ENCODE data around the gene RBBP5. TPM values are rescaled to one million over a fixed set of nuclear protein-coding genes. Genes with fewer than 3 reads are reported as not detected.
A peak's percentile ranks its signal among the peaks of the same experiment; 100 is the strongest.

The RBBP5 gene
- total and polyA plus RNA-seq, 2 experiments from 2014 or later: 14.1 to 26.5 TPM

DNA sequence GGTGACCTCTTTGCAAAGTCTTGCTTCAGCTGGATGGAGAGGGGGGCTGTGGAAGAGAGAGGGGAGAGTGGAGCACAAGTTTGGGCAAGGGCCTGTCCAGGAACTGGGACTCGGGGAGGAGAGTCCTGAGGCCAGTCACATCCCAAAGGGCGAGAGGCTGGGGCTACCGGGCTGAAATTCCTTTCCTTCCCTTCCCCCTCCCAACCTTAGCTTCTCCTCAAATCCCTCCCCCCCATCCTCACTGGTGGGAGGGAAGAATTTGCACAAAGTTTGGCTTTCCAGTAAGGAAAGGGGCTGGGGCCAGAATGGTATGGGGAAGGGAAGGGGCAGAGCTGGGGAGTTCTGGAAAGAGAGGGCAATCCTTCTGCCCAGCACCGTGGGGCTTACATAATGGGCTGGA lies 77.9 kb downstream of the RBBP5 start:
- H3K79me2 ChIP-seq (replicated peaks; ENCODE audit: insufficient read depth): no peaks in the 10 kb centered on the region
- no peaks in the 10 kb centered on the region for H3K36me3 ChIP-seq (ENCODE audit: insufficient read depth)
- H3K4me3 Mint-ChIP-seq: no peak overlapping the region; the same call in 2 of the 3 replicates
- peaks cover 34% of the 10 kb centered on the region for H3K4me1 ChIP-seq (ENCODE audit: insufficient read depth)
- no peaks in the 10 kb centered on the region; the same call in 2 of the 3 replicates for H3K9me3 Mint-ChIP-seq
- H3F3A ChIP-seq (replicated peaks; ENCODE audit: low read depth): no peaks in the 10 kb centered on the region
- ATAC-seq: peak; percentile 18
- H3K4me2 ChIP-seq: peak overlapping the region; percentile 83
- peak overlapping the region; percentile 50 for H3K4me3 ChIP-seq
- H3K27me3 Mint-ChIP-seq (ENCODE audit: insufficient read depth, low read depth, poor library complexity): peaks cover 35% of the 10 kb centered on the region
- no peak overlapping the region for H3K27ac ChIP-seq (ENCODE audit: low read depth)
- 0 out of 2 replicates have a peak, but pooled peaks cover 4% of the 10 kb centered on the region for H3K9me2 ChIP-seq (ENCODE audit: insufficient read depth)
- peaks cover 37% of the 10 kb centered on the region for H3K4me1 Mint-ChIP-seq
- no peaks in the 10 kb centered on the region for H4K20me1 ChIP-seq (replicated peaks; ENCODE audit: insufficient read depth)
- DNase-seq (ENCODE audit: low spot score): peak; percentile 55
- H2AFZ ChIP-seq: peak overlapping the region; percentile 98
- H3K27ac Mint-ChIP-seq: no peak overlapping the region
- H3K36me3 Mint-ChIP-seq (ENCODE audit: low read depth): no peaks in the 10 kb centered on the region
- TF ChIP-seq, protein P1, sequence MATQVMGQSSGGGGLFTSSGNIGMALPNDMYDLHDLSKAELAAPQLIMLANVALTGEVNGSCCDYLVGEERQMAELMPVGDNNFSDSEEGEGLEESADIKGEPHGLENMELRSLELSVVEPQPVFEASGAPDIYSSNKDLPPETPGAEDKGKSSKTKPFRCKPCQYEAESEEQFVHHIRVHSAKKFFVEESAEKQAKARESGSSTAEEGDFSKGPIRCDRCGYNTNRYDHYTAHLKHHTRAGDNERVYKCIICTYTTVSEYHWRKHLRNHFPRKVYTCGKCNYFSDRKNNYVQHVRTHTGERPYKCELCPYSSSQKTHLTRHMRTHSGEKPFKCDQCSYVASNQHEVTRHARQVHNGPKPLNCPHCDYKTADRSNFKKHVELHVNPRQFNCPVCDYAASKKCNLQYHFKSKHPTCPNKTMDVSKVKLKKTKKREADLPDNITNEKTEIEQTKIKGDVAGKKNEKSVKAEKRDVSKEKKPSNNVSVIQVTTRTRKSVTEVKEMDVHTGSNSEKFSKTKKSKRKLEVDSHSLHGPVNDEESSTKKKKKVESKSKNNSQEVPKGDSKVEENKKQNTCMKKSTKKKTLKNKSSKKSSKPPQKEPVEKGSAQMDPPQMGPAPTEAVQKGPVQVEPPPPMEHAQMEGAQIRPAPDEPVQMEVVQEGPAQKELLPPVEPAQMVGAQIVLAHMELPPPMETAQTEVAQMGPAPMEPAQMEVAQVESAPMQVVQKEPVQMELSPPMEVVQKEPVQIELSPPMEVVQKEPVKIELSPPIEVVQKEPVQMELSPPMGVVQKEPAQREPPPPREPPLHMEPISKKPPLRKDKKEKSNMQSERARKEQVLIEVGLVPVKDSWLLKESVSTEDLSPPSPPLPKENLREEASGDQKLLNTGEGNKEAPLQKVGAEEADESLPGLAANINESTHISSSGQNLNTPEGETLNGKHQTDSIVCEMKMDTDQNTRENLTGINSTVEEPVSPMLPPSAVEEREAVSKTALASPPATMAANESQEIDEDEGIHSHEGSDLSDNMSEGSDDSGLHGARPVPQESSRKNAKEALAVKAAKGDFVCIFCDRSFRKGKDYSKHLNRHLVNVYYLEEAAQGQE (IDR thresholded peaks at IDR 0.05; ENCODE audit: unreplicated experiment): no peak
- TF ChIP-seq NANOG (IDR thresholded peaks at IDR 0.05; ENCODE audit: borderline replicate concordance) (no peak), EZH2phosphoT487 (IDR thresholded peaks at IDR 0.05; ENCODE audit: unreplicated experiment) (no peak)
- H3K27me3 ChIP-seq (ENCODE audit: insufficient read depth): peaks cover 19% of the 10 kb centered on the region; the same call in 1 of the 2 replicates

DNA sequence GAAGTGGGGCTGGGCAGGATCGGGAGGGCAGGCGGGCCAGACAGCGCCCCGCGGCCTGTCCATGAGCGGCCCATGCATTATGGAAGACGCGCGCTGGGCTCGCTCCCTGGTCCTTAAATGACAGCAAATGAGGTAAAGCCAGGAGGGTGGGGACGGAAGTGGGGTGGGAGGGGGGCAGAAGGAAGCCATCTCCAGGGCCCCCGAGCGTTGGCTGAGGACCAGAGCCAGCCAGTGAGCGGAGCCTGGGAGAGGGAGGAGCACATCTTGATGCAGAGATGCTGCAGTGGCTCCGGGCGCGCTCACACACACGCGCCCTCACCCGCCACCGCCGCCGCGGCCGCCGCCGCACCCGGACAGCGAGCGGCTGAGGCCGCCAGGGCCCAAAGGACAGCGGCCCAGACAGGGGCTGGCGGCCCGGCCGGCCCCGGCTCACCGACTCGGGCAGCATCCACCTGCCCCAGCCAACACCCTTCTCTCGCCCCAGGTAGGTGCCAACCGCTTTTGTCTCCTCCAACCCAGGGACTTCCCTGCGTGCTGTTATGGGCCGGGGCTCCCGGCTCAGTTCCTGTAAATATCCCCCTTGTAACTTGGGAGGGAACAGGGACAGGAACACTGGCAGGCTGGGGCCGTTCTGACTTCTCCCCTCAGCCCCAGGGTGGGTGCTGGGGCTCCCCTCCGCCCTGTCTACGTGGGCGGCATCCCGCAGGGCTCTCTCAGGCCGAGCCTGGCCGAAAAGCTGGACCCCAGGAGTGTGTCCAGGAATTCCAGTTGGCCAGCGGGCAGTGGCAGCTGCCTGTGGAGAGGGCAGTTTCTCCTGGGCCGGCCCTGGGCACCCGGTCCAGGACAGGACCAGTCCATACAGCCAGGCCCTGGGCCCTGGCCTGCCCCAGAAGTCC lies 78.6 kb downstream of the RBBP5 start, which contains the start of gene CNTN2:
CNTN2 (plus strand) TSS at position 302 of the 896 bp plus-strand sequence. CDS start 9,974 bp downstream, outside the sequence.
- peak within 1 kb of the TSS; percentile 83 for H3K4me2 ChIP-seq
- no peaks in the 10 kb centered on the region for H4K20me1 ChIP-seq (replicated peaks; ENCODE audit: insufficient read depth)
- Mint-ChIP-seq H3K9me3 (no peaks in the 10 kb centered on the region; the same call in 2 of the 3 replicates), H3K36me3 (ENCODE audit: low read depth) (no peaks in the 10 kb centered on the region), H3K27ac (no peak within 1 kb of the TSS), H3K27me3 (ENCODE audit: insufficient read depth, low read depth, poor library complexity) (peaks cover 35% of the 10 kb centered on the region), H3K4me1 (peaks cover 37% of the 10 kb centered on the region), H3K4me3 (peak within 1 kb of the TSS; percentile 55)
- no peaks in the 10 kb centered on the region for H3K36me3 ChIP-seq (ENCODE audit: insufficient read depth)
- H3K27me3 ChIP-seq (ENCODE audit: insufficient read depth): peaks cover 19% of the 10 kb centered on the region; the same call in 1 of the 2 replicates
- ATAC-seq: peak; percentile 80
- DNase-seq (ENCODE audit: low spot score): peak; percentile 79
- peak within 1 kb of the TSS; percentile 98 for H2AFZ ChIP-seq
- no peaks in the 10 kb centered on the region for H3K79me2 ChIP-seq (replicated peaks; ENCODE audit: insufficient read depth)
- TF ChIP-seq, protein P2, sequence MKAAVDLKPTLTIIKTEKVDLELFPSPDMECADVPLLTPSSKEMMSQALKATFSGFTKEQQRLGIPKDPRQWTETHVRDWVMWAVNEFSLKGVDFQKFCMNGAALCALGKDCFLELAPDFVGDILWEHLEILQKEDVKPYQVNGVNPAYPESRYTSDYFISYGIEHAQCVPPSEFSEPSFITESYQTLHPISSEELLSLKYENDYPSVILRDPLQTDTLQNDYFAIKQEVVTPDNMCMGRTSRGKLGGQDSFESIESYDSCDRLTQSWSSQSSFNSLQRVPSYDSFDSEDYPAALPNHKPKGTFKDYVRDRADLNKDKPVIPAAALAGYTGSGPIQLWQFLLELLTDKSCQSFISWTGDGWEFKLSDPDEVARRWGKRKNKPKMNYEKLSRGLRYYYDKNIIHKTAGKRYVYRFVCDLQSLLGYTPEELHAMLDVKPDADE (IDR thresholded peaks at IDR 0.05): no peak
- TF ChIP-seq STAT1 (IDR thresholded peaks at IDR 0.05; ENCODE audit: unreplicated experiment) (no peak), POLR2AphosphoS5 (IDR thresholded peaks at IDR 0.05; ENCODE audit: low read depth) (no peak), EZH2phosphoT487 (IDR thresholded peaks at IDR 0.05; ENCODE audit: unreplicated experiment) (no peak)
- TF ChIP-seq, protein P3, sequence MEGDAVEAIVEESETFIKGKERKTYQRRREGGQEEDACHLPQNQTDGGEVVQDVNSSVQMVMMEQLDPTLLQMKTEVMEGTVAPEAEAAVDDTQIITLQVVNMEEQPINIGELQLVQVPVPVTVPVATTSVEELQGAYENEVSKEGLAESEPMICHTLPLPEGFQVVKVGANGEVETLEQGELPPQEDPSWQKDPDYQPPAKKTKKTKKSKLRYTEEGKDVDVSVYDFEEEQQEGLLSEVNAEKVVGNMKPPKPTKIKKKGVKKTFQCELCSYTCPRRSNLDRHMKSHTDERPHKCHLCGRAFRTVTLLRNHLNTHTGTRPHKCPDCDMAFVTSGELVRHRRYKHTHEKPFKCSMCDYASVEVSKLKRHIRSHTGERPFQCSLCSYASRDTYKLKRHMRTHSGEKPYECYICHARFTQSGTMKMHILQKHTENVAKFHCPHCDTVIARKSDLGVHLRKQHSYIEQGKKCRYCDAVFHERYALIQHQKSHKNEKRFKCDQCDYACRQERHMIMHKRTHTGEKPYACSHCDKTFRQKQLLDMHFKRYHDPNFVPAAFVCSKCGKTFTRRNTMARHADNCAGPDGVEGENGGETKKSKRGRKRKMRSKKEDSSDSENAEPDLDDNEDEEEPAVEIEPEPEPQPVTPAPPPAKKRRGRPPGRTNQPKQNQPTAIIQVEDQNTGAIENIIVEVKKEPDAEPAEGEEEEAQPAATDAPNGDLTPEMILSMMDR (conservative IDR thresholded peaks at IDR 0.05; ENCODE audit: low read depth in 2 of 2): no peak
- H3K27ac ChIP-seq (ENCODE audit: low read depth): no peak within 1 kb of the TSS
- H3F3A ChIP-seq (replicated peaks; ENCODE audit: low read depth): no peaks in the 10 kb centered on the region
- 0 out of 2 replicates have a peak, but pooled peaks cover 4% of the 10 kb centered on the region for H3K9me2 ChIP-seq (ENCODE audit: insufficient read depth)
- H3K4me1 ChIP-seq (ENCODE audit: insufficient read depth): peaks cover 34% of the 10 kb centered on the region
- peak within 1 kb of the TSS; percentile 50 for H3K4me3 ChIP-seq
